ENCODE measurements around the gene SPAG17. TPM values are rescaled to one million over a fixed set of nuclear protein-coding genes. Genes with fewer than 3 reads are reported as not detected.

SPAG17 gene
- total RNA-seq, 2 experiments from 2014 or later: not detected

DNA sequence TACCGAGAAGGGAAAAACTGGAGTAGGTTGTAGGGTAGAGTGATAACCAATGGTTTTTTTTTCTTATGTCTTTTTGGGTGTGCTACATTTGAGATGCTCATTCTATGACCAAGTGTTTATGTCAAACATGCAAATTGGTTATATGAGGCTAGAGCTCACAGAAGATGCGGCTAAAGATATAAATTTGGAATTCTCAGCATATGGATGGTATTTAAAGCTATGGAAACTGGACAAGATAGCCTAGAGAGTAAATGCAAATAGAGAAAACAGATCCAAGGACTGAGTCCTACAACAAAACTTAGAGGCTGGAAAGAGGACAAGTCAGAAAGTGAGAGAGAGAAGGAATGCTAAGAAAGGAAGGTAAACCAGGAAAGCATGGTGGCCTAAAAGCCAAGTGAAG, 263.0 kb downstream of the SPAG17 start:
- POLR2A ChIA-PET: no interaction called here
- Histone ChIP-seq H3K9me2 (ENCODE audit: insufficient read depth, low read length) (no peaks in the 10 kb centered on the region), H3K4me1 (ENCODE audit: insufficient read depth, low read length, poor library complexity, severe bottlenecking) (no peaks in the 10 kb centered on the region), H3K4me2 (ENCODE audit: low read length) (no peak overlapping the region), H3K79me2 (ENCODE audit: insufficient read depth, low read depth, low read length) (peaks cover 6% of the 10 kb centered on the region; the same call in 1 of the 2 replicates), H3K36me3 (ENCODE audit: insufficient read depth, low read length) (peaks cover 27% of the 10 kb centered on the region), H4K20me1 (ENCODE audit: insufficient read depth, low read length) (0 out of 2 replicates have a peak, but pooled peaks cover under 1% of the 10 kb centered on the region), H3K9me3 (ENCODE audit: low read length) (no peaks in the 10 kb centered on the region), H2AFZ (ENCODE audit: low read length) (no peak overlapping the region), H3K4me3 (ENCODE audit: low read depth, low read length, poor library complexity, severe bottlenecking) (no peak overlapping the region), H3K27ac (ENCODE audit: low read depth, low read length, poor library complexity, severe bottlenecking) (no peak overlapping the region)
- CTCF ChIA-PET (ENCODE audit: unreplicated experiment): no interaction called here
- no TSS peak for BruUV-seq (replicated peaks)
- intact Hi-C loops (cut with micrococcal nuclease; ENCODE audit: unreplicated experiment): loop anchor here (10.0 kb wide), 2 partner anchors 287 to 857 kb away; partner anchors contain the start of gene TTF2
- no peak for TF ChIP-seq EZH2phosphoT487 (IDR thresholded peaks at IDR 0.05; ENCODE audit: borderline replicate concordance, low read depth, low read length)
- TF ChIP-seq, protein P1, sequence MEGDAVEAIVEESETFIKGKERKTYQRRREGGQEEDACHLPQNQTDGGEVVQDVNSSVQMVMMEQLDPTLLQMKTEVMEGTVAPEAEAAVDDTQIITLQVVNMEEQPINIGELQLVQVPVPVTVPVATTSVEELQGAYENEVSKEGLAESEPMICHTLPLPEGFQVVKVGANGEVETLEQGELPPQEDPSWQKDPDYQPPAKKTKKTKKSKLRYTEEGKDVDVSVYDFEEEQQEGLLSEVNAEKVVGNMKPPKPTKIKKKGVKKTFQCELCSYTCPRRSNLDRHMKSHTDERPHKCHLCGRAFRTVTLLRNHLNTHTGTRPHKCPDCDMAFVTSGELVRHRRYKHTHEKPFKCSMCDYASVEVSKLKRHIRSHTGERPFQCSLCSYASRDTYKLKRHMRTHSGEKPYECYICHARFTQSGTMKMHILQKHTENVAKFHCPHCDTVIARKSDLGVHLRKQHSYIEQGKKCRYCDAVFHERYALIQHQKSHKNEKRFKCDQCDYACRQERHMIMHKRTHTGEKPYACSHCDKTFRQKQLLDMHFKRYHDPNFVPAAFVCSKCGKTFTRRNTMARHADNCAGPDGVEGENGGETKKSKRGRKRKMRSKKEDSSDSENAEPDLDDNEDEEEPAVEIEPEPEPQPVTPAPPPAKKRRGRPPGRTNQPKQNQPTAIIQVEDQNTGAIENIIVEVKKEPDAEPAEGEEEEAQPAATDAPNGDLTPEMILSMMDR (conservative IDR thresholded peaks at IDR 0.05; ENCODE audit: low read length): no peak
- no peak for DNase-seq (ENCODE audit: low spot score)

DNA sequence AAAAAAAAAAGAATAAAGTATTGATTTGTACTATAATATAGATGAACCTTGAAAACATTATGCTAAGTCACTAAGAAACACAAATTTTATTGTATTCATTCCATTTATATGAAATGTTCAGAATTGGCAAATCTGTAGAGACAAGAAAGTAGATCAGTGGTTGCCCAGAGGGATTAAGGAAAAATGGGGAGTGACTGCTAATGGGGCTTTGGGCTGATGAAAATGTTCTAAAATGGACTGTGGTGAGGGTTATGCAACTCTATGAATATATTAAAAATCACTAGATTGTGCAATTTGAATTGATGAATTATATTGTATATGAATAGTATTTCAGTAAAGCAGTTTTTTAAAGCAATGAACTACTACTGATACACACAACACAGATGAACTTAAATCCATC, 265.7 kb downstream of the SPAG17 start:
- ChIA-PET POLR2A (interaction anchor here (0.7 to 1.2 kb wide), 2 partner anchors 9 to 11 kb away, joined by 3 read pairs; partner anchors contain the start of genes GDAP2 and WDR3), CTCF (ENCODE audit: unreplicated experiment) (no interaction called here)
- H4K20me1 ChIP-seq (ENCODE audit: insufficient read depth, low read length): no peaks in the 10 kb centered on the region
- no peak overlapping the region for H3K4me3 ChIP-seq (ENCODE audit: low read depth, low read length, poor library complexity, severe bottlenecking)
- H3K9me2 ChIP-seq (ENCODE audit: insufficient read depth, low read length): no peaks in the 10 kb centered on the region
- peaks cover 48% of the 10 kb centered on the region for H3K36me3 ChIP-seq (ENCODE audit: insufficient read depth, low read length)
- H3K79me2 ChIP-seq (ENCODE audit: insufficient read depth, low read depth, low read length): no peaks in the 10 kb centered on the region
- H3K27ac ChIP-seq (ENCODE audit: low read depth, low read length, poor library complexity, severe bottlenecking): no peak overlapping the region
- H3K4me1 ChIP-seq (ENCODE audit: insufficient read depth, low read length, poor library complexity, severe bottlenecking): no peaks in the 10 kb centered on the region
- H3K4me2 ChIP-seq (ENCODE audit: low read length): no peak overlapping the region
- no TSS peak for BruUV-seq (replicated peaks)
- TF ChIP-seq EZH2phosphoT487 (IDR thresholded peaks at IDR 0.05; ENCODE audit: borderline replicate concordance, low read depth, low read length): no peak
- TF ChIP-seq, protein P1 (conservative IDR thresholded peaks at IDR 0.05; ENCODE audit: low read length): no peak
- intact Hi-C loops (cut with micrococcal nuclease; ENCODE audit: unreplicated experiment): no loop called here
- H3K9me3 ChIP-seq (ENCODE audit: low read length): no peaks in the 10 kb centered on the region
- no peak for DNase-seq (ENCODE audit: low spot score)
- H2AFZ ChIP-seq (ENCODE audit: low read length): no peak overlapping the region

DNA sequence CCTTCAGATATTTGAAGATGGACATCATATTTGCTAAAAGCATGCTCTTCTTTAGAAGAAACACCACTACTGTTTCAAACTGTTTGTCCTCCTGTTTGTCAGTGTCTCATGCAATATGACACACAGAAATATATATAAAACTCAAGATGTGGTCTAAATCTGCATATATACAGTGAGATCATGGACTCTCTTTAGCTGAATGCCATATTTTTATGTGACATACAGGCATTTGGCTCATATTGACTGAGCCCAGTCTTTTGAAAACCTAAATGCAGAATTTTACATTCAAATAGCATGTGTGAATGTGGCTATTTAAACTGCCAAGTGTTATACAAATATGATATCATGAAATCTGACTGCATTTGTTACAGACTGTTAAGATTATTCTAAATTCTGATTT, 274.0 kb downstream of the SPAG17 start:
- ChIA-PET POLR2A (interaction anchor here (0.7 to 1.2 kb wide), 3 partner anchors 13 to 15 kb away, joined by 3 read pairs; no protein-coding TSS in a partner anchor), CTCF (ENCODE audit: unreplicated experiment) (no interaction called here)
- TF ChIP-seq EZH2phosphoT487 (IDR thresholded peaks at IDR 0.05; ENCODE audit: borderline replicate concordance, low read depth, low read length): no peak
- TF ChIP-seq, protein P1 (conservative IDR thresholded peaks at IDR 0.05; ENCODE audit: low read length): no peak
- Histone ChIP-seq H4K20me1 (ENCODE audit: insufficient read depth, low read length) (no peaks in the 10 kb centered on the region), H3K9me3 (ENCODE audit: low read length) (no peaks in the 10 kb centered on the region), H3K4me2 (ENCODE audit: low read length) (no peak overlapping the region), H3K4me3 (ENCODE audit: low read depth, low read length, poor library complexity, severe bottlenecking) (no peak overlapping the region), H3K36me3 (ENCODE audit: insufficient read depth, low read length) (peaks cover 66% of the 10 kb centered on the region), H3K4me1 (ENCODE audit: insufficient read depth, low read length, poor library complexity, severe bottlenecking) (no peaks in the 10 kb centered on the region), H3K79me2 (ENCODE audit: insufficient read depth, low read depth, low read length) (no peaks in the 10 kb centered on the region), H2AFZ (ENCODE audit: low read length) (no peak overlapping the region), H3K27ac (ENCODE audit: low read depth, low read length, poor library complexity, severe bottlenecking) (no peak overlapping the region), H3K9me2 (ENCODE audit: insufficient read depth, low read length) (no peaks in the 10 kb centered on the region)
- intact Hi-C loops (cut with micrococcal nuclease; ENCODE audit: unreplicated experiment): no loop called here
- BruUV-seq (replicated peaks): no TSS peak
- no peak for DNase-seq (ENCODE audit: low spot score)

All from OCI-LY7 (cell line).